Umbilical cord (tissue), 2 donors: ENCODE measurements around the gene ANXA2. TPM values are rescaled to one million over a fixed set of nuclear protein-coding genes. Genes with fewer than 3 reads are reported as not detected.
"Not testable (repeated sequence)": the region's sequence is repeated elsewhere in the genome, so short reads cannot be mapped to it uniquely, and the experiment has no call there.

Source experiments
- DNase-seq: peaks from one replicate; pipeline ENCODE4 v3.0.0-alpha.2; 2015; ENCODE audit warnings: low spot score
- total RNA-seq: library from RNA; depleted of rRNA; stranded (reverse); fragments of >200 nt; gene quantifications from one replicate; pipeline ENCODE4 v1.2.3, GENCODE V29; 2014; ENCODE audit warnings: low replicate concordance; ENCODE audit not compliant: insufficient read depth

ANXA2 gene
- total RNA-seq, 1 donor from 2014 or later, result 993 TPM

DNA sequence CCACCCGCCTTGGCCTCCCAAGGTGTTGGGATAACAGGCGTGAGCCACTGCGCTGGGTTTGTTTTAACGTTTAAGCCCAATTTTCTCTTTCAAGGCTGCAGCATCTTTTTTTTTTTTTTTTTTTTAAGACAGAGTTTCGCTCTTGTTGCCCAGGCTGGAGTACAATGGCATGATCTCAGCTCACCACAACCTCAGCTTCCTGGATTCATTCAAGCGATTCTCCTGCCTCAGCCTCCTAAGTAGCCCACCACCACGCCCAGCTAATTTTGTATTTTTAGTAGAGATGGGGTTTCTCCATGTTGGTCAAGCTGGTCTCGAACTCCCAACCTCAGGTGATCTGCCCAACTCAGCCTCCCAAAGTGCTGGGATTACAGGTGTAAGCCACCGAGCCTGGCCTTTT lies 12.6 kb upstream of the ANXA2 start:
- not testable (repeated sequence) for DNase-seq

DNA sequence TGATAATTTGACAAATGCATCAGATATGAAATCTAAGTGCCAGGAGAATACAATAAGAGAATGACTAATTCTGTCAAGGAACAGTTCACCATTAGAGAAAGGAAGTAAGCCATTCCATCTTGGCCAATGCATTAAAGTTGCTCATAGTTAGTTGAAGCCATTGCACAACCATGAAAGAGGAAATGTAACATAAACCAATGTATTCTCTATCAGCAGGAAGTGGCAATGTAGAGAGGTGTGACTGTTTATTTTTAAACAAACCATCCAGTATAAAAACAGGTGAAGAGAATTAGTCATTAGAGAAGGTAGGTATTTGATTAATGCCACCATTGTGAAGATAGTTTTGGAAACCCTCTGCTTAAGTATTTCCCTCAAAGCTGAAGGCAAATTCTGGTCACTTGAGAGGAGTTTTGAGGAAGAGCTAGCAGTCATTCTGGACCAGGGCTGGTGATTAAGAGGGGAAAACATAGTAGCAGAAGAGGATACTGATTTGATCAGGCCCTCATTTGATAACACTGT lies 10.7 kb upstream of the ANXA2 start:
- DNase-seq, result no peak

DNA sequence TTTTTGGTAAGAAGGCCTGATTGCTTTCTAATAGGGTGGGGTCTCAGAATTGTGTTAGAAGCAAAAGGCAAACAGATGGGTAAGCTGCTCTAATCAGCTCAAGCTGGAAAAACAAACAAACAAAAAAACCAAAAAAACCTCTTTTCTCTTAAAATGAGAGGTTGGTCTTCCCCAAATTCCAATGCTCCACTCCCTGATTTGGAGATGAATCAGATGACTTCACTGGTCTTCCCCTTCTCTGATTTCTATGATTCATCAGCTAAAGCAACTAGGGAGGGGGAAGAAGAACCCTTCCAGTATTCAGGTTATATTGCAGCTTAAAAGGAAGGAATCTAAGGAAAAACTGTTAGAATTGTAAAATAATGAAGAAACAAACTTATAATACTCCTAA lies 9.6 kb upstream of the ANXA2 start:
- peak; percentile 80 for DNase-seq

DNA sequence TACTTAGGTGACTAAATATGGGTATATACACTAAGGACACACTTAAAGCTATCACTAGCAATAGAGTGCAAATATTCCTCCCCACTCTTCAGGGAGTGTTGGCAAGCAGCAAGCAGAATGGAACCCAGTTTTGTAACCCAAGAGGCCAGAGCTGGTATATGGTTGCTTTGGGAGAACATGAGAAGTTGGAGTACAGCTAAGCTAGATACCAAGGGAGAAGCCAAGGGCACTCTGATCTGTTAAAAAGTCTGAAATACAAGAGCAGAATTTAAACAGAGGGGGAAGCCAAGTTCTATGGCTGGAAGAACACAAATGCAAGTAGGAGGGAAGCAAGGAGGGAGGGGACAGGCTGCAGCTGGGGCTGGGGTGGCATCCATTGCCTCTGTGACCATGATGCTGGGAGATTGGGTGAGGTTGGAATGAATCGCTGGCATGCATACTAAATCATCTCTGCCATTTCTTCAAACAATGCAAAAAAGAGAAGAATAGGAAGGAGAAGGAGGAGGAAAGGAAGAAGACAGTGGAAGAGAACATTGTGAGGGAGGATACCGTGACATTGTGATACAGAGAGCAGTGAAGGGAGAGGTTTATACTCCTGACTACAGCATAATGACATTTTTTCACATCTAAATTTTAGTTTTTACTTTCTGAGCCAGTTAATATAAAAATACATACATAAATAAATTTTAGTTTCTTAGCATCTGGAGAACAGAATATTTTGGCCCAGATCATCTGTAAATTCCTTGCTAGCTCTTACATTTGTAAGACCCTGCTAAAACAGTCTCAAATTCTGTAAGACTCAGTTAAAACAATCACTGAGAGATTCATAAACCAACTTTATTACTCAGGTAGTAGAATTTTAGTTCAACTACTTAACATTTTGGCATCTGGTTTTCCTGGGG lies 9.0 kb upstream of the ANXA2 start:
- no peak for DNase-seq

DNA sequence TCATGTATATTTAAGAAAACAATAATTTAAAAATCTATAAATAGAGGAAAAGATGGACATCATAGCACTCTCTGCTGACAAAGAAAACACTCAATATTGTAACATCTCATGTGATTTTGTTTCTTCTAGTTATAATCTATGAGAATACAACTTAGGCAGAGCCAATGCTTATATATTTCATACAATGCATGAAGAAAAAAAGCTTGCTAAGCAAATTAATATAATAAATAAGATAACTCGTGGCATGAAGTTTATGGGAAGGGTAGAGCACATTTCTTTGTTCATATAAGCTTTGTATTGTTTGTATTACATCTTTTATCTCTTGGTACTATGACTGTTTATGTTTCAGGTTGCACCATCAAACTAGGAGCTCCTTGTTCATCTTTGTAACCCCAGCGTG lies 7.6 kb upstream of the ANXA2 start:
- DNase-seq, result no peak

DNA sequence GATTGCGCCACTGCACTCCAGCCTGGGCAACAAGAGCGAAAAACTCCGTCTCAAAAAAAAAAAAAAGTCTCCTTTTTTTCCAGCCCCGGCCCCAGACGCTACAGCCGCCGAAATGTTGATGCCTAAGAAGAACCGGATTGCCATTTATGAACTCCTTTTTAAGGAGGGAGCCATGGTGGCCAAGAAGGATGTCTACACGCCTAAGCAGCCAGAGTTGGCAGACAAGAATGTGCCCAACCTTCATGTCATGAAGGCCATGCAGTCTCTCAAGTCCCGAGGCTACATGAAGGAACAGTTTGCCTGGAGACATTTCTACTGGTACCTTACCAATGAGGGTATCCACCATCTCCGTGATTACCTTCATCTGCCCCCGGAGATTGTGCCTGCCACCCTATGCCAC lies 6.6 kb upstream of the ANXA2 start:
- DNase-seq, result not testable (repeated sequence)

DNA sequence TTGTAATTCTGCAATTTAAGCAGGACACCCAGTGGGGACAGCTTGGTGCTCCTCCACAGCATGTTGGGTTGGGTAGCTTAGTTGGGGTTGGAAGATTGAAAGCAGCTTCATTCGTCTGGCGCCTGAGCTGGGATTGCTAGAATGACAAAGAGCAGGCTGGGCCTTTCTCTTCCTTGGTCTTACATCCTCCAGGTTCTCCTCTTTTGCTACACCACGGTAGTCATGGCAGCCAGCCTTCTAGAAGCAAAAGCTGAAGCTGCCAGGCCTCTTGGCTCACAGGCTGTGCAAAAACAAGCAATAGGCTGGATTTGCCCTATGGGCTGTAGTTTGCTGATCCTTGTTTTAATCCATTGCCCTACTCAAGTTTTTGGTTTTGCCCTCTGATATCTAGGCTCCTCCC lies 3.2 kb upstream of the ANXA2 start:
- no peak for DNase-seq

DNA sequence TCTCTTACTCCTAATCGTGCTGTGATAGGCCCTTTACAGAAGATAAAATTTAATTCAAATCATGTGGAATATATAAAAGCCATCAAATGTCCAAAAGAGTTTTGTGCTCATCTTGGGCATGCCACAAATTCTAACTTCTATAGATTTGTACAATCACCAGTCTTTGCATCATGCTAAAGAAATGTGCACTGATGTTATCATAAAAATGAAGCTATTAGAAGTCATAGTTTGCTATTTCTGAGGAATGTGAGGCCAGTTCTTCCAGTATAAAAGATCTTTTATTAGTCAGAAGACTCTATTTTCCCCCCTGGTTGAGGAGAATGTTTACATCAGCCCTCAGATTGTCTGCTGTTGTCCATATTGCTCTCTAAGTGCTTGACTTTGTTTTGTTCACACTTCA lies 2.1 kb upstream of the ANXA2 start:
- DNase-seq, result peak; percentile 73

DNA sequence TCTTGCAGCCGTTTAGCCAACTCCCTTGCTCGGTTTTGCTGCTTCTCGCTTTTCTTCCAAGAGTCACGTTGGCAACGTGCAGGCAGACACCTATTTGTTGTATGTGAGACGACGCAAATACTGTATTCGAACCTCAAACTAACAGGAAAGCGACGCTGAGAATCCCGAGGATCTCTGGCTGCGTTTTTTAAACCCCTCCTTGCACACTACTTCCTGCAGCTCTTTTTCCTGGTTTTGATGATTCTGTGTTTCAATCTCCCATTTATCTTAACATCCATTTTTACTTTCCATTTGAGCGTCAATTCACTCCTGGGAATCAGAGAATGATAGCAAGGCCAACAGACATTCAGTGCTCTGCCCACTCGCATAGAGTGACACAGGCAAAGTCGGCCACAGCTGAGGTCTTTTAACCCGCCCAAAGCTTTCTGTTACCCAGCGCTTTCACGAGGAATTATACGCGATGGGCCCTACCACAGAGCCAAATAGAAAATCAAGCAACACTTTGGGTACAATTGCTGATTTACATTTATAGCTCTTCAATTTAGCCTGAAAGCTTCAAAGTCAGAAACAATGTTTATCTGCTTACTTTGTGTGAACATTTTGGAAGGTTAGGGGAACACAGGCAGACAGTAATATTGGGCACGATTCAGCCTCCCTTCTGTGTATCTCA lies 1.6 kb upstream of the ANXA2 start:
- DNase-seq, result no peak

DNA sequence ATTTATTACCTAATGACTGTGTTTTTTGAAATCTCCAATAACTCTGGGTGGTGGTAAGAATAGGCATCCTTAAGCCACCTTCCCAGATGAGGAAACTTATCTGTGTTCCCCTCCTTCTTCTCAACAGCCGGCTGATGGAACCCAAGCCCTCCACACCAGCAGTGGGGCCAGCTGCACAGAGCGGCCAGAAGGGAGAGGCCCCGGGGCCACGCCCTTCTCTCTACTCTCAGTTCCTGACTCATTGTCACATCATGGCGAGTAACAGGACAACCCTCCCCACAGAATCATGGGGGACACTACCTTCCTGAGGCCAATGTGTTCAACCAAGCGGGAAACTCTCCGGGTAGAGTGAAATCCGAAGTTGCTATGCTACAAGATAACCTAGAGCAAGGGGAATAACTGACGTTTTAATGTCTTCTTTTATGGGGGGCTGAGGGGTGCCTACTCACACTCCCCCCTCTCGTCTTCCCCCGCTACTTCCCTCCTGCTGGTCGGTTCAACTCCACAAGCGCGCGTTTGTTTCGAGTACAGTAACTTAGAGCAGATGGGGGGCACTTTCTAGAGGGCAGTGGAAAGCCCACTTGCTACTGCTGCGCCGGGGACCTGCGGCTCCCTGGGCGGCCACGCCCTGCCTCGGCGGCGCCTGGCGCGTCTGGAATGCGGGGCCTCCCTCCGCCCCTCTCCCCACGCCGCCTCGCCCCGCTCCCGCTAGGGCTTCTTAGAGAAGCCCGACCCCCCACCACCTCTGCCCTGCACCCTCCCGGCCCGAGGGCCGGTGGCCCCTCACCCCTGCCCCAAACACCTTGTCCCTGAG lies 621 bp downstream of the ANXA2 start:
- DNase-seq, result peak; percentile 87

DNA sequence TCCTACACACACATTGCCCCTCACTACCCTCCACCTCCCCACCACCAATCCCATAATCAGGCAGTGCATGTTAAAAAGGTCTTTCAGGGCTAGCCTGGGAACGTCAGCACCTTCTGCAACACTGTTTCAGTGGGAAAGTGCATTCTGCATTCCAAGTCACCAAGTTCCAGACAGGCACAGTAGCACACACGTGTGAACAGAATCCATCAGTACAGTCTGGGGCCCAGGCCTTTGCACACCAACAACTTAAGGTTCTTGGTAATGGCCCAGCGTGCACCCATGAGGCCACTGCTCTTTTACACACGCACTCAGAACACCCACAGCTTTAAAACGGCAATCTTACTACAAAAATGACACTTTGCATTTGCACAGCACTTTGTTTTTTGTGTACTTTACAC lies 1.2 kb downstream of the ANXA2 start:
- no peak for DNase-seq

DNA sequence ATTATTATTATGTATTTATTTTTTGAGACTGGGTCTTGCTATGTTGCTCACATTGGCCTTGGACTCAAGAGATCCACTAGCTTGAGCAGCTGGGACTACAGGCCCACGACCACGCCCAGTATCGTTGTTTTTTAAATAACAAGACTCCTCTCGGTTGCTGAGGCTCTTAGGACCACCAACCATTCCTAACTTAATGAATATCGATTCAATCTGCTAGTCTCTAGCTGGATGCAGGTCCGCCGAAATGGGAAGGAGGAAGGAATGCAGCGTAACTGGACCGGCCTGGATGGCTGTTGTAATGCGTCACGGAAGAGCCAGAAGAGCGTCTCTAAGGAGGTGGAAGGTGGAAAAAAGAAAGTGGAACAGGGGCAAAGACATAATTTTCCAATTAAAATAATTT lies 1.7 kb downstream of the ANXA2 start:
- DNase-seq, result no peak

DNA sequence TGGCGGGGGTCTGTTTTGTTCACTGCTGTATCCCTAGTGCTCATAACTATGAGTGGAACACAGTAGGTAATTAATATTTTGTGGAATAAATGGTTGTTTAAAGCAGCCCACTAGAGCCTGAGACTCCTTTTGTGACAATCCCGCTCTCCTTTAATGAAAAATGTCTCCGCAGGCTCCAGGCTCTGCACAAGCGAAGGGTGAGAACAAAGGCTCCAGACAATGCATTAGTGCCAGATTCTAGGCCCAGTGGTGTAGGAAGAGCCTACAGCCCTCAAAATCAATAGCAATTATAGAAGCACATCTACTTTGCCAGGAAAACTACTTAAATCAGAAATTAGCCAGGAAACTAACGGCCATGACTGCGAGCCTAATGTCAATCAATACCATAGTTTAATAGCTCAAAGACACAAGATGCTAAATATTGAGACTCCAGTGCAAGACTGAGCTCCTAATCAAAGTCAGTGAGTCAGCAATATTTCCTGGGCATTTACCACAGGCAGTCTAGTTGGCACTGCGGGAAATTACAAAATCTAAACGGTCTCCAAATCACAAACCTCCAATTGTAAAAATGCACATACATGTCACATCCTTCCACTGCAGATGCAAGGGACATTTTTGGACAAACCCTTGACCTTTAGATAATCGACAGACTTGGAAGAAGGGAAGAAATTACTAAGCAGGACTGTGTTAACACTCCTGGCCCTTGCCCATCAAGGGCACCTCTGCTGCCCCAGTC lies 2.3 kb downstream of the ANXA2 start:
- no peak for DNase-seq

DNA sequence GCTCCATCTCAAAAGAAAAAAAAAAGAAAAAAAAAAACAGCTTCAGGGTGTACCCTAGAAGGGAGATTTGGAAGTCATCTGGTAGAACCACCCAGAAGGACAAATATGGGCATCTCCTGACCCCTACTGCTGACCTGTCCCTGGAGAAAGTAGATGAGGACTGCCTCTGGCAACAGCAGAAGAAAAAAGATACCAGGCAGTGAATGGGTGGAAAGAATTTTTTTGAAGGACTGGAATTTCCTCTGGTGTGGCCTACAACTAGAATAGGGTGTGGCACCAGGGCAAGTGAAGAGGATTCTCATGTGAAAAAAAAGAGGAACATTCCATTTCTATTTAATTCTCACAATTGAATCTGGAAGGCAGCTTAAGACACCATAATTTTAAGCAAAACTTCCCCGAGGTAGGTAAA lies 3.1 kb downstream of the ANXA2 start:
- peak; percentile 59 for DNase-seq

DNA sequence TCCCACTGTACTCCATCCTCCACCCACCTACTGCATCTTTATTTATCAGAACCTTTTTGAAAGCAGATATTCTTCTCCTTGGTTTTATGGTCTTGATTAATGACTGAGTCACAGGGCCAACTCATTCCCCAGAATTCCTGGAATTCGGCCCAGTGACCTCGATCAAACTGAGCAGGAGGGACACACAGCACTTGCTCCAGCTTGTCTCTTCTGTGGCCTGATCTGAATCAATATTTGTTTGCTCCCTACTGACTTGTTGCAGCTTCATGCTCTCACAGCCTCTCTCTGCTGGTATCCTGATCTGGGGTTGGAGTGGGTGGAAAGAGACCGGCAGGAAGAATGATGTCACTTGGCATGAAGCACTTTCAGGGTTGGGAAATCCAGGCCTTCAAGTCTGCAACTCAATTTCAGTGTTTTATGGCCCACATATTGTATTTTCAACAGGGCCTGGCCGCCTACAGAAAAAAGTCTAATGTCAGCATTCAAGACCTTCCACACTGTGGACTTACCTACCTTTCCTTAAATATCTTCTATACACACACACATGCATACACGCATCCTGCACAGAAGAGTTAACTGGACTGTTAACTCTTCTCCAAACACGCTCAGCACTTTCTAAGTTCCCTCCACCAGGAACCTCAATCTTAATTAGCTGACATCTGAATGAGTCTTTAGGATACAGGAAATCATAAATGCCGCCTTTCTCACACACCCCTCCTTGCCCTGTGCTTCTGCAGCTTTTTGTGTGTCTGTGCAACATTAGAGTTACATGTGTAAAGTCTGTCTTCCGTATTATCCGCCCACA lies 4.6 kb downstream of the ANXA2 start:
- DNase-seq, result peak; percentile 97

DNA sequence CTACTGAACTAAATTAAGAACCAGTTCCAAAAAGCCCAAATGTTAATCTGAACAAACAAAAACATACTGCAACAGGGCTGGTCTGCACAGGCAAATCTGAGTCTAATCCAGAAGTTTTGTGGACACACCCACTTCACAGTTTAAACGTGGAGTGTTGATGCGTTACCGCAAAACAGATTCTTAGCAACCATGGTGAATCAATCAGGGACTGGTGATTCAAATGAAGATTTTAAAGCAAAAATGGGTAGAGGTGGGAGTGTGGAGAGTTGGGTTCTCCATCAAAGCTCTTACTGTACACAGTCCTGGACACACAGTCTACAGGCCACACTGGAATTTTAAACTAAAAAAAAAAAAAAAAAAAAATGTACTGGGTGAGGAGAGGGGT lies 5.2 kb downstream of the ANXA2 start:
- peak; percentile 80 for DNase-seq

DNA sequence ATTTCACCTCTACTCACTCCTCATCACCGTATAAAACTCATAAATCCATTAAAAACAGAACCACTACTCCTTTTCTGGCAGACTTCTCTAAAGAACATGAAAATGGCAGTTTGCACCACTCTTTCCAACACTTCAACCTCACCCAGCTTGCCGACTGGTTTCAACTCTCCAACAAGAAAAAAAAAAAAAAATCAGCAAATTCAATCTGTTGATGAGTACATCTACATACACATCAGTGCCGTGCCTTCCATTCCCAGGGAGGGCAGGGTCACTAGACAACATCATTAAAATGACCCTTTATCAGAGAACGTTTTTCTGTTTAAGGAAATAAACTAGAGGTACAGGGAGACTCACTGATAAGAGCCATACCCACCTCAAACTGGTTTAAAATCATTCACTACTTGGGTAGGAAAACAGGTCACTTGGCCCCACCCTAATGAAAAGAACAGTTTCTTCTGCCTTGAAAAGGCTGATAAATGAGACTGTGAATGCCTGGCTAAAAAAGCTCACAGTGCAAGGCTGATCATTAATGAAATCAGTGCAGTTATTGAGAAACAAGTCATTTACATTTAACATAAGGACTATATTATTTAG lies 6.0 kb downstream of the ANXA2 start:
- no peak for DNase-seq

DNA sequence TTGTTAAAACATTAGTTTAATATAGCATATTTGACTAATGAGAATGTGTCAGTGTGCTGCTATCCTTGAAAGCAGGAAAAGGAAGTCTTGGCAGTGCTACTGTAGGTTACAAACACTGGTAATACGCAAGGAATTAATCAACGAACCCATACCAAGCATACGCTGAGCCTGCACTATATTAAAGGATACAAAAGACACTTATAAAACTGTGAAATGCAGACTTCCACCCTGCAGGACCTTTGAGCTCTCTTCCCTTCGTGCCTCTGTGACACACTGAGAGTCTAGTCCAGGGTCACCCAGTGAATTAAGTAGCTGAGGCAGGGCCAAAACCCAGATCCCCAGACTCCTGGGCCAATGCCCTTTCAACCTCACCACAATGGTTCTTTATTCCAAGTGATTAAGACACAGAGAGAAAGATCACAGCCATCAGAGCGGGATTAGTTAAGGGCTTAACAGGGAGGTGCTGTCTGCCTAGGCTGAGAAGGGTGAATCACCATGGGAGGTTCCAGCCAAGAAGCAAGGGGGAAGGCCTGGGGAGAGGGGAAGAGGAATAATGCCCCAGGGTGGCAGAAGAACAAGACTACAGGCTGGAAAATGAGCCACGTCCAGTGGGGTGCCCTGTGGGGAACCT lies 6.8 kb downstream of the ANXA2 start:
- peak; percentile 89 for DNase-seq

DNA sequence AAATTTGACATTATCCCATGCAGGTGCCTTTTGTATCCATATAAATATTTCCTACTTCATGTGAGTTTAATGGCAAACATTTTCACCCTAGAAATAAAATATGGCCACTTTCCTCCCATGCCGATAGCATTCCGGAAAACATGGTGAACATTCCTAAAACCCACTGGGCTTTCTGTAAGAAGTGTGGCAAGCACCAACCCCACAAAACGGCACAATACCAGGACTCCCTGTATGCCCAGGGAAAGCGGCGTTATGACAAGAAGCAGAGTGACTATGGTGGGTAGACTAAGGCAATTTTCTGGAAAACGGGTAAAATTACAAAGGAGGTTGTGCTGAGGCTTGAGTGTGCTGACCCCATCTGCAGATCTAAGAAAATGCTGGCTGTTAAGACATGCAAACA lies 7.6 kb downstream of the ANXA2 start:
- DNase-seq, result no peak
